ENCODE data around the gene GTF3C1.

The GTF3C1 gene

DNA sequence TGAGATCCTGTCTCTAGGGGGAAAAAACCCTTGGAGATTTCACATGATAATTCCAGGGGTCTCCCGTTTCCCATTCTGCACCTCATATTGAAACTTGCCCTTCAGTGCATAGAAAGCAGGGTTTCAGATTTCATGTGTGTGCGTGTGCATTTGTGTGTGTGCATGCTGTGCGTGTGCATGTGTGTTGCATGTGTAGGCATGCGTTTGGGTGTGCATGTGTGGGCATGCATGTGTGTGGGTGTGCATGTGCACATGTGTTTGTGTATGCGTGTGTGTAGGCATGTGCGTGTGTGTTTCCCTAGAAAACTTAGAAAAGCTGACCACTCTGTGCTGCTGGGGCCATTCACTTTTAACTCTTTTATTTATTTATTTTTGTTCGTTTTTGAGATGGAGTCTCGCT lies 107.7 kb downstream of the GTF3C1 start:
- H3K4me2 ChIP-seq (ENCODE audit: low read length): no peak overlapping the region
- no peak overlapping the region for H2AFZ ChIP-seq
- no peak overlapping the region for H3K27ac ChIP-seq
- H3K36me3 ChIP-seq (ENCODE audit: control insufficient read depth, insufficient read depth, low read length): no peaks in the 10 kb centered on the region
- H3K27me3 ChIP-seq (ENCODE audit: control insufficient read depth, insufficient read depth, low read length): no peaks in the 10 kb centered on the region
- TF ChIP-seq, protein P1, sequence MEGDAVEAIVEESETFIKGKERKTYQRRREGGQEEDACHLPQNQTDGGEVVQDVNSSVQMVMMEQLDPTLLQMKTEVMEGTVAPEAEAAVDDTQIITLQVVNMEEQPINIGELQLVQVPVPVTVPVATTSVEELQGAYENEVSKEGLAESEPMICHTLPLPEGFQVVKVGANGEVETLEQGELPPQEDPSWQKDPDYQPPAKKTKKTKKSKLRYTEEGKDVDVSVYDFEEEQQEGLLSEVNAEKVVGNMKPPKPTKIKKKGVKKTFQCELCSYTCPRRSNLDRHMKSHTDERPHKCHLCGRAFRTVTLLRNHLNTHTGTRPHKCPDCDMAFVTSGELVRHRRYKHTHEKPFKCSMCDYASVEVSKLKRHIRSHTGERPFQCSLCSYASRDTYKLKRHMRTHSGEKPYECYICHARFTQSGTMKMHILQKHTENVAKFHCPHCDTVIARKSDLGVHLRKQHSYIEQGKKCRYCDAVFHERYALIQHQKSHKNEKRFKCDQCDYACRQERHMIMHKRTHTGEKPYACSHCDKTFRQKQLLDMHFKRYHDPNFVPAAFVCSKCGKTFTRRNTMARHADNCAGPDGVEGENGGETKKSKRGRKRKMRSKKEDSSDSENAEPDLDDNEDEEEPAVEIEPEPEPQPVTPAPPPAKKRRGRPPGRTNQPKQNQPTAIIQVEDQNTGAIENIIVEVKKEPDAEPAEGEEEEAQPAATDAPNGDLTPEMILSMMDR (IDR thresholded peaks at IDR 0.05): no peak
- H3K9ac ChIP-seq: no peak overlapping the region
- H3K79me2 ChIP-seq: no peaks in the 10 kb centered on the region
- no peaks in the 10 kb centered on the region for H3K9me3 ChIP-seq (ENCODE audit: control insufficient read depth, low read length)
- no peaks in the 10 kb centered on the region for H3K4me1 ChIP-seq
- no peak overlapping the region for H3K4me3 ChIP-seq (ENCODE audit: low read depth, low read length)

- Histone ChIP-seq H3K27me3 (ENCODE audit: control insufficient read depth, insufficient read depth, low read length) (no peaks in the 10 kb centered on the region), H3K4me1 (no peaks in the 10 kb centered on the region), H3K79me2 (no peaks in the 10 kb centered on the region), H3K36me3 (ENCODE audit: control insufficient read depth, insufficient read depth, low read length) (no peaks in the 10 kb centered on the region), H3K4me2 (ENCODE audit: low read length) (no peak overlapping the region), H3K9me3 (ENCODE audit: control insufficient read depth, low read length) (no peaks in the 10 kb centered on the region), H3K4me3 (ENCODE audit: low read depth, low read length) (no peak overlapping the region), H2AFZ (no peak overlapping the region), H3K27ac (no peak overlapping the region), H3K9ac (no peak overlapping the region)
- TF ChIP-seq, protein P1 (IDR thresholded peaks at IDR 0.05): no peak
Measured at GRCh38 chr16:27441276-27441675, 108.4 kb downstream of the GTF3C1 start.

DNA sequence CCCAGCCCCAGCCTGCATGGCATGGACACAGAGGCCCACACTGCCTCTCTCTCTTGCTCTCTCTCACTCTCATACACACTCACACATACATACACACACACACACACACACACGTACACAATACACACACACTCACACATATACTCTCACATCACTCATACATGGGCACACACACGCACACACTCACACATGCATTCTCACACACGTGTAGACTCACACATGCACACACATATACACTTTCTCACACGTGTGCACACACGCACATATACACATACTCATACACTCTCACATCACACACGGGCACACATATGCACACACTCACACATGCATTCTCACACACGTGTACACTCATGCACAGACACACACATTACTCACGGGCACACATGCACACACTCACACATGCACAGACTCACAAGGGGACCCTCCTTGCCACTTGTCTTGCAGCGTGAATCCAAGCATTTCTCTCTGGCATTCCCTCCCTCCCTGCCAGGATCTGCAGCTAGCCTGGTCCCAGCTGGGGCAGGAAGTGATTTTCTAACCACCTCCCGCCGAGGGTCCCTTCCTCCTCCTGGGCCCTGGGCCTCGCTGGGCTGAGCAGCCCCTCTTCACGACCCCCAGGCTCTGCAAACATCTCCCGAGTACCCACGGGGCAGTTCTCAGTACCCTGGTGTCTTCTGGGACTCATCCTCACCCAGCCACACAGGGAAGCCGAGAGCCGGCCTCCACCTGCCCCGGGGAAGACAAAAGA lies 110.3 kb downstream of the GTF3C1 start:
- no peaks in the 10 kb centered on the region for H3K27me3 ChIP-seq (ENCODE audit: control insufficient read depth, insufficient read depth, low read length)
- no peak overlapping the region for H3K27ac ChIP-seq
- H3K79me2 ChIP-seq: no peaks in the 10 kb centered on the region
- TF ChIP-seq, protein P1 (IDR thresholded peaks at IDR 0.05): no peak
- H3K36me3 ChIP-seq (ENCODE audit: control insufficient read depth, insufficient read depth, low read length): no peaks in the 10 kb centered on the region
- H3K9ac ChIP-seq: no peak overlapping the region
- no peaks in the 10 kb centered on the region for H3K9me3 ChIP-seq (ENCODE audit: control insufficient read depth, low read length)
- no peak overlapping the region for H3K4me3 ChIP-seq (ENCODE audit: low read depth, low read length)
- no peak overlapping the region for H2AFZ ChIP-seq
- no peaks in the 10 kb centered on the region for H3K4me1 ChIP-seq
- no peak overlapping the region for H3K4me2 ChIP-seq (ENCODE audit: low read length)

DNA sequence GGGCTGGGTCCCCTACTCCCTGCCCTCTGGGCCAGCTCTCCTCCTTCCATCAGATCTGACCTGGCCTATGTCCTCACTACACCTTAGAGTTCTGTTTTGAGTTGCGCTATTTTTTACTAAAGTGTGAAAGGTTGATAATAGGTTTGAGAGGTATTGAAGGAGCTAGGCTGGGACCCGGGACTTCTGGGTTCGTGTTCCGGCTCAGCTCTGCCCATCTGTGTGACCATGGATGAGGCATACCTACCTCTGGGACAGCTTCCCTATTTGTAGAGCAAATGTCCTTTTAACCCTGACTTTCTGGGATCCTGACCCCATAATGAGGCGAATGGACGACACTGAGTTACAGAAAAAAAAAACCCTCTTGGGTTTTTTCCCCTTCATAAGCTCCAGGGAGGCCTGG lies 111.8 kb downstream of the GTF3C1 start:
- no peaks in the 10 kb centered on the region for H3K36me3 ChIP-seq (ENCODE audit: control insufficient read depth, insufficient read depth, low read length)
- no peaks in the 10 kb centered on the region for H3K9me3 ChIP-seq (ENCODE audit: control insufficient read depth, low read length)
- H3K4me2 ChIP-seq (ENCODE audit: low read length): no peak overlapping the region
- H3K79me2 ChIP-seq: no peaks in the 10 kb centered on the region
- H2AFZ ChIP-seq: no peak overlapping the region
- TF ChIP-seq, protein P1 (IDR thresholded peaks at IDR 0.05): no peak
- no peaks in the 10 kb centered on the region for H3K4me1 ChIP-seq
- no peaks in the 10 kb centered on the region for H3K27me3 ChIP-seq (ENCODE audit: control insufficient read depth, insufficient read depth, low read length)
- no peak overlapping the region for H3K9ac ChIP-seq
- H3K4me3 ChIP-seq (ENCODE audit: low read depth, low read length): no peak overlapping the region
- H3K27ac ChIP-seq: no peak overlapping the region
